ENCODE data around the gene GRIN3B.
A peak's percentile ranks its signal among the peaks of the same experiment; 100 is the strongest.

The GRIN3B gene

DNA sequence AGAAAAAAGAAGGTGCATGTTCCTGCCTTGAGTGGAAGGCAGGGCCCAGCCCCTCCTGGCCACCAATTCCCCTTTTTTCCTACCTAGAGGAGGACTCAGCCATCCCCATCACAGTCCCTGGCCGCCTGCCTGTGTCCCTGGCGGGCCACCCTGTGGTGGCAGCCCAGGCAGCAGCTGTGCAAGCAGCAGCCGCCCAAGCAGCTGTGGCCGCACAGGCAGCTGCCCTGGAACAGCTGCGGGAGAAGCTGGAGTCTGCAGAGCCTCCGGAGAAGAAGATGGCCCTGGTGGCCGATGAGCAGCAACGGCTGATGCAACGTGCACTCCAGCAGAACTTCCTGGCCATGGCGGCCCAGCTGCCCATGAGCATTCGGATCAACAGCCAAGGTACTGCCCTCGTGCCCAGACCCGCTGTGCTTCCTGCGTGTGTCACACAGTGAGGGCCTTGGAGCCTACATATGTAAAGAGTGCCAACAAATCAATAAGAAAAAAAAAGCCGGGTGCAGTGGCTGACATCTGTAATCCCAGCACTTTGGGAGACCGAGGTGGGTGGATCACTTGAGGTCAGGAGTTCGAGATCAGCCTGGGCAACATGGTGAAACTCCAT lies 33.6 kb upstream of the GRIN3B start:
- DNase-seq, result no peak

DNA sequence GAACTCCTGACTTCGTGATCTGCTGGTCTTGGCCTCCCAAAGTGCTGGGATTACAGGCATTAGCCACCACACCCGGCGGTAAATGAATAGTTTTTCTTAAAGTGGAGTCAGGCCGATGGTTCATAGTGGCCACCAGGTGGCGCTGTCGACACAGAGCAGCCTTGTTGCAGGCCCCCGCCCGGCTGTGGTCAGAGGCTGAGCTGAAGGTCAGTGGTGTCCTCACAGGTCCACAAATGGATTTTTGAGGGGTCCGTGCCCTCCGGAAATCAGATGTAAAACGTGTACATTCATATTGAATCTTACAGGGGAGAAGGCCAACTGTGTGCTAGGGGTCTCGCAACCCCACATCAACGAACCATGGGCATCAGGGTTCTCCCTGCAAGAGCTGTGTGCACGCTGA lies 29.5 kb upstream of the GRIN3B start:
- DNase-seq, result no peak

DNA sequence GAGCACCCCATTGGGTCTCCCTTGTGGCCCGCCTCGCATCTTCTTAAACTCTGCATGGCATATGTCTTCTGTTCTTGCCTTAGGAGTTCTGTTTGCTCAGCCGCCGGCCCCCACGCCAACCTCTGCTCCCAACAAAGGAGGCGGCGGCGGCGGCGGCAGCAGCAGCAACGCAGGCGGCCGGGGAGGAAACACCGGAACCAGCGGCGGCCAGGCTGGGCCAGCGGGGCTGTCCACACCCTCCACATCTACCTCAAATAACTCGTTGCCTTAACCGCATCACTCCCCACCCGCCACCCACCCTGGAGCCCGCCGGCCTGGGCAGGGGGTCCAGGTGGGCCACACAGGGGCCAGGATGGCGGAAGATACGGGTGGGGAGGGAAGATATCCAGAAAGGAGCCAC lies 28.4 kb upstream of the GRIN3B start:
- no peak for DNase-seq

DNA sequence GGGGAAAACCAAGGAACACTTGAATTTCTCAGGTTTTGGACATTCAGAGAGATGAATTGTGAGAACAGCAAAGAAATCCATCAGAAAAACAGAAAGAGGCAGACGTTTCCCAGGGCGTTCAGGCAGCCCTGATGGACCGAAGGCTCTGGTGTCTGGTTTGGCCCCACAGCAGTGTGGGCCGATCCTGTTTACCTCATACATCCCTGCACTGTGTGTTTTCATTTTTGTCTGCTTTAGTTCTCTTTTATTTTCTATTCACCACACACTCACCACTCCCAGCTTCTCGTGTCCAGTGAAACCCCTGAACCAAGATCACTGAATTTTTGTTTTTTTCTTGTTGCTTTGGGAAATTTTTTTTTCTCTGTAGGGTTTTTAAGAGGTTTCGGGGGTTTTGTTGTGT lies 27.9 kb upstream of the GRIN3B start:
- DNase-seq, result no peak

DNA sequence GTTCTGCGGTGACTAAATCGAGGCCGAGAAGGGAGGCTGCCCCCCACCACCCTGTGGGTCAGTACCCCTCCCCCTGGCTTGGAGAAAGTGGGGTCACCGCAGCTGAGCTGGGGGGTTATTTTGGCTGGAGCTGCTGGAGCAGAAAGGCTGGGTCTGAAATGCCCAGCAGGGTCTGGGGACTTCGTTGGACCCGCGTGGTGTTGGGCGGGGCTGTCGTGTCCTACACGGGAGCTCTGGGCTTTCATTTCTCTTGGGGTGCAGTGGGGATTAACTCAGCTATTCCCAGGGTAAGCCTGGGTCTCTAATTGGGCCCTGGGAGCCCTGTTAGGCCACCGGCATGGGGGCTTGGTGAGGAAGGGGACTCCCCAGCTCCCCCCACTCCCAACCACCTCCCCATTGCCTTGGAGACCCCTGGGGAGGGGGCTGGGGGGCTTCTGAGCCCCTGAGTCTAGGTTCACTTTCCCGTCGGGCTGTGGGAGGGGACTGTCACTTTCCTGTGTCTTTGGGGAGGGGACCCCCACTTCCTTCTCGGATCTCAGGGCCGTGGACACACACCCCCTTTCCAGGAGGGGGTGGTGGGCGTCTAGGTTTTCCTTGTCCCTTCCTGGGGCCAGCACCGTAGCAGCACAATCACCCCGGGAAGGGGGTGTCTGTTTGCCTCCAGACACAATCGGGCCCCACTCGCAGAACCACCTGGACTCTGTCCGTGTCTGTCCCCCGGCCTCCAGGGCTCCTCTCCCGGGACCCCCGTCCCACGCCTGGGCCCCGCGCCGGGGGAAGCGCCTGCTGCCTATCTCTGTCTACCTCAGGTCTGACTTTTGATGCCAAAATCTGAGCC lies 26.3 kb upstream of the GRIN3B start:
- no peak for DNase-seq

DNA sequence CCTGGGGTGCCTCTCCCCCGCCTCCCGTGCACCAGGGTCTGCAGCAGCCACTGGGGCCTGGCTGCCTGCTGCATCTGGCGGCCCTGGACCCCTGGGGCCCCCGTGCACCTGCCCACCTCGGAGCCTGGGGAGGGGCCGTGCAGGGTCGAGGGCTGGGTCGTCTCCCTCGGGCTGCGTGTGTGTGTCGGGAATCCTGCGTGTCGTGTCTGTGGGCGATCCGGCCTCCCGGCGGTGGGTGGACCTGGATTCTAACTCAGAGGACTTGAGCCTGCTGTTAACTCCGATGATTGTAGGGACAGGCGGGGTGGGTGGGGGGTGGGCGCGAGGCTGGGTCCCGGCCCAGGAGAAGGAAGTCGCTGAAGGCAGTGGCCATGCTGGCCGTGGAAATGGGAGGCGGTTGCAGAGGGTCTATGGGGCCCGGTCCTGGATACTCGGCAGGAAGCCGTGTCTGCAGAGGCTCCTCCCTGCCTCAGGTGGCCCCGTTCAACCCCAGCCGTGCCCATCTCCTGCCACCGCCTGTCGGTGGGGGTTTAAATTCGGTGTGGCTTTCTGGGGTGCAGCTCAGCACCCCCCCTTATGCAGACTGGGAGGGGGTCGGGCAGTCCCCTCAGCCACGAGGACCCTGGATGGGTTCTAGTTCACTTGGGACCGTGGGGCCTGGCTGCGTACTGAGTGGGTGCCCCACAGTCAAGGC lies 25.5 kb upstream of the GRIN3B start:
- DNase-seq, result no peak

DNA sequence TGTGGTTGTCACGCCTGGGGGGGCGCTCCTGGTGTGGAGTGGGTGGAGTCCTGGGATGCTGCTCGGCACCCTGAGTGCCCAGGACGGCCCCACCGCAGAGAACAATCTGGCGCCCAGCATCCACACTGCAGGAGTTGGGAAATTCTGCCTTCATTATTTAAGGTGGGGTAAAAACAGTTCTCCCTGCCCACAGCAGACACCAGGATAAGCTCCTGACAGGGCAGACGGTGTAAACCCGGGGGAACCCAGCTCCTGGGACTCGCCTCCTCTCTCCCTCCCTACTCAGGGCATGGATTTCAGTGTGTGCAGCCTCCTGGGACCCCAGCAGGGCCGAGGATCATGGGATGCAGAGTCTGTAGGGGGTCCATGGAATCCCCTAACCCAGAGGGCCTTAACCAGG lies 23.7 kb upstream of the GRIN3B start:
- no peak for DNase-seq

DNA sequence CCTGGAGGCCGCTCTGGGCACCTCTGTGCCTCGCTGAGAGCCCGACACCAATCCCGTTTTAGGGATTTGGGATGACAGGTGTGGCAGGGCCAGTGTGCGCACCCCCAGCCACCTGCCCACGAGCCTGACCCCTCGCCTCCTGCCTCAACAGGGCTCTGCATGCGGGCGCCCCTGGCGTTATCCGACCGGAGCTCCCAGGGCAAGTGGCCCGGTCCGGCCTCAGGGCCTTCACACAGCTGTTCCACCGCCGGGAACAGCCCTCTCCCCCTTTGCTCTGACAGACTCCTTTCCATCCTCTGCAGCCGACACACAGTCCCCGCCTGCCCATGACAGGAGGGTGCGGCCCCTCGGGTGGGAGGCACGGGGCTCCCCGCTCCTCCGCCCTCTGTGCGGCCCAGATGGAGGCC lies 23.2 kb upstream of the GRIN3B start:
- no peak for DNase-seq

DNA sequence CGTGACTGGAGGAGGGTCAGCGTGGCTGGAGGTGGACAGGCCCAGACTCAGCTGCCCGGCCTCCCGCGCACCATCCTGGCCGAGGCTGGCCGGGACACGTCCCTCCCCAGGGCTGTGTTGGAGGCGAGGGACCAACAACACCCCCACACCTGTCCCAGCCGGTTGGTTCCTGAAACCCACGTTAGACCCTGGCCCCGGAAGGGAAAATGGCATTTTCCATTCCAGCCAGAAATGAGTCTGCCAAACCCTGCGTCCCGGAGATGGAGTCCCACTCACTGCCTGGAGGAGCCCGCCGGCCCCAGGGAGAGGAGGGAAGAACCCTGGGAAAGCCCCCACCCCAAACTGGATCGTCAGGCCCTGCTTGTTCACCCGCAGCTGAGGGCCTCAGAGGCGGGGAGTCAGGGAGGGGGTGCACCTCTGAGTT lies 20.9 kb upstream of the GRIN3B start:
- DNase-seq, result no peak

DNA sequence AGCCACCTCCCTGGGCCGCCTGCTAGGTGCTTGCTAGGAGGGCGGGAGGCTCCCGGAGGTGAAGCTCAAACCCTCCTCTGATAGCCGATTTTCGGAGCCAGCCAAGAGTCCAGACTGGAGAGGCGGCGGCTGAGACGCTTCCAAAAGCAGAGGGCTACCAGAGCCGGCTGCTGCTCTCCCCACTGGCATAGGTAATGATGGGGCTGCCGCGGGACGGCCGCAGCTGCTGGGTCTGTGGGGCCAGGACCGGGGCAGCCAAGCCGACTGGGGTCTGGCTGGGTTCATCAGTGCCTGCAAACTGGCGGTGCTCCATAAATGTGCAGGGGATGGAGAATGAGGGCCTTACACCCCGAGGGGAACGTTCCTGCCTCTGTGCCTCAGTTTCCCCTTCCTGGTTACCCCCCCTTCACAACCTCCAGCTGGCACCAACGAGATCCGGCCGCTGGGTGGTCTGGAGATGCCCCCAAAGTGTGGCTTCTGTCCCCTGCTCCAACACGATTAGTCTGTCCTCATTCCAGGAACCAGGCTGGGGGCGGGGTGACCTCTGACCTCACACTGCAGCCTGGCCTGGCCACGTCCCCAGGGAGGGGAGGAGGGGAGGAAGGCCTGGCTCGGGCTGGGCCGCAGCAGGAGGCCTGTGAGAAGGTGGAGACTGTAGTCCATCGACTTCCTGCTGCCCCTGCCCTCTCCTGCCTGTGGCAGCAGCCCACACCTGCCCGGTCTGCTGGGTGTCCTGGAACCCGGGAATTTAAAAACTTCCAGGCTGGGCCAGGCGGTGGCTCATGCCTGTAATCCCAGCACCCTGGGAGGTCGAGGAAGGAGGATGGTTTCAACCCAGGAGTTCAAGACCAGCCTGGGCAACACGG lies 19.9 kb upstream of the GRIN3B start:
- no peak for DNase-seq

DNA sequence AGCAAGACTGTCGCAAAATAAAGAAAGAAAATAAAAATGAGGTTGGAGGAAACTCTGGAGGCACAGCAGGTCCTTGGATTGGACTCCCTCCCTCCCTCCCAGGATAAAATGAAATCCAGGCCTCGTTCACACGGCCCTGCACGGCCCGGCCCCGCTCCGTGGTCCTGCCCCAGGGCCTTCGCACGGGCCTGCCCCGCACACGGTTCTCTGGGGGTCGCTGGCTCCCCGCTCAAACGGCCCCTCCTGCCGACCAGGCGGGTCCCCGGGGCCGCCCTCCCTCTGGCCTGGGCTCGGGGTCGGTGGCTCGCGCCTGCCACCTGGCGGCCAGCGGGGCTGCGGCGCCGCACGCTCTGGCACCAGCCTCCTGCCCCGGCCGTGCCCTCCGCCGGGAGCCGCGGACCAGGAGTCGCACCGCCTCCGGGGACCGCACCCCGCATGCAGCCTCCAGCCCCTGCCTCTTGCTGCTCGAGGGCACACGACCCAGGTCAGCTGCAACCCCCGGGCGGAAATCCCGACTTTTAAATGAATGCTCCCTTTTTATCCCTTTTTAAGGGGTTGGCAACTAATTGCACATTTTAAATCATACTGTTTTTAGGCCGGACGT lies 17.6 kb upstream of the GRIN3B start:
- peak; percentile 45 for DNase-seq

DNA sequence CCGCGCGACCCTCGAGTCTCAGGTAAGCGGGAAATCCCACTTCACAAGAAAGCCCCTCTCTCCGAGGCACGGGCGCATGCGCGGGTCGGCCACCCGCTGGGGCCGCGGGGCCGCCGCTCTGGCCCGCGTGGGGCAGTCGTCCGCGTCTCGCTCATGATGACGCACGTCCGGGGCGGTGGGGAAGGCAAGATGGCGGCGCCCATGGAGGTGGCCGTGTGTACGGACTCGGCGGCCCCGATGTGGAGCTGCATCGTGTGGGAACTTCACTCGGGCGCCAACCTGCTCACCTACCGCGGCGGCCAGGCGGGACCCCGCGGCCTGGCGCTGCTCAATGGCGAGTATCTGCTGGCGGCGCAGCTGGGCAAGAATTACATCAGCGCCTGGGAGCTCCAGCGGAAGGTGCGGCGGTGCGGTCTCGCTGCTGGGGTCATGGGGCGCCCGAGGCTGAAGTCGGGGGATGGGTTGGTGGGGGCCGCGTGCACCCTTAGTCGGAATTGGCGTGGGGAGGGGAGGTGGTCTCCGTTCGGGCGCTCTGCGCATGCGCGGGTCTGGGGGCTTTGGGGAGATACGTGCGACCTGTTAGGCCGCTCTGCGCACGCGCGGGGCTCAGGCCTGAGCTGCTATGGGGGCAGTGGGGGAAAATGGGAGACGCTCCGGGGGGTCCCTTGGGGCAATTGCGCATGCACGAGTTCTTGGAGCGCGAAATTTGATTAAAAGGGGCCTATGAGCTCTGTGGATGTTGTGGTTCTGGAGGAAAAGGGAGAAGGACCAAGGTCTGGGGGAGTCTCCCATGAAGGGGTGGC lies 15.9 kb upstream of the GRIN3B start, which contains the start of gene WDR18:
Gene WDR18, plus strand, starts transcription at position 181 of the 803 bp plus-strand sequence. Its CDS starts 9 bp downstream, at position 190.
- peak; percentile 81 for DNase-seq

DNA sequence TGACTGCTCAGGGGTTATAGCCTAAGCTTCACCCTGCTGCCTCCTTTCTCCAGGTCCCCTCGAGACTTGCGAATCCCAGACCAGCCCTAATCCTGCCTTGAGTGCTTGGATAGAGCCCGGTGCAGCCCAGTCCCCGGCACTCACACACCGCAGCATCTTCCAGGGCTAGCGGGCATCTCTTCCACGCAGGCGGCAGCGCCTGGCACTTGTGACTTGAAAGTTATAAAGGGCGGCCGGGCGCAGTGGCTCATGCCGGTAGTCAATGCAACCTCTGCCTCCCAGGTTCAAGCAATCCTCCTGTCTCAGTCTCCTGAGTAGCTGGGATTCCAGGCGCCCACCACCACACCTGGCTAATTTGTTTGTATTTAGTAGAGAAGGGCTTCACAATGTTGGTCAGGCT lies 14.1 kb upstream of the GRIN3B start:
- DNase-seq, result no peak

DNA sequence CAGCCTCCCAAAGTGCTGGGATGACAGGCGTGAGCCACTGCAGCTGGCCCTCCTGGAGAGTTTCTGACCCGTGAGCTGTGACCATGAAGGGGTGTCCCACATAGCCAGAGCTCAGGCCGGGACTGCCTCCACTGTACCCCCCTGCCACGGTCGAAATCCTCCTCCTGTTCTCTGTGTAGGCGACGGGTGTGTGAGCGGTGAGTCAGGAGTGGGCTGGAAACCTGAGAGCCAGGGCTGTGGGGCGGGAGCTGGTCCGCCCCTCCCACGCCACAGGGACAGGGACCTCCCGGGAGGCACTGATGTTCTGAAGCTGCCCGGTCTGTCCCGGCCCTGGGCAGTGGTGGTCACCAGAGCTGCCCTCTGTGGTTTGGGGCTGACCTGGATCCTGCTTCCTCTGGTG lies 12.1 kb upstream of the GRIN3B start:
- DNase-seq, result no peak

DNA sequence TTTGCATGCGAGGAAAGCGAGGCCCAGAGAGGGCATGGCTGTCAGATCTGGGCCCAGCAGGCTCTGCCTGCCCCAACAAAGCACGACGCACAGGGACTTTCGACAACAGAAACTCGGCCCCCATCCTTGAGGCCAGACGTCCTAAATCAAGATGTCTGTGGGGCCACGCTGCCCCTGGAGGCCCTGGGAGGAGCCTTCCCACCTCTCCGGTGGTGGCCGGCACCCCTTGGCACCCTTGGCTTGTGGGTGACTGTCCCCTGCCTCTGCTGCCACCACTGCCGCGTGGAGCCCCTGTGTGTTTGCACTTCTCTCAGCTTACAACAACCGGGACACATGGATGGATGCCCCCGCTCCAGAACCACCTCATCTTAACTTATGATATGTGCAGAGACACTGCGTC lies 11.7 kb upstream of the GRIN3B start:
- DNase-seq, result no peak

DNA sequence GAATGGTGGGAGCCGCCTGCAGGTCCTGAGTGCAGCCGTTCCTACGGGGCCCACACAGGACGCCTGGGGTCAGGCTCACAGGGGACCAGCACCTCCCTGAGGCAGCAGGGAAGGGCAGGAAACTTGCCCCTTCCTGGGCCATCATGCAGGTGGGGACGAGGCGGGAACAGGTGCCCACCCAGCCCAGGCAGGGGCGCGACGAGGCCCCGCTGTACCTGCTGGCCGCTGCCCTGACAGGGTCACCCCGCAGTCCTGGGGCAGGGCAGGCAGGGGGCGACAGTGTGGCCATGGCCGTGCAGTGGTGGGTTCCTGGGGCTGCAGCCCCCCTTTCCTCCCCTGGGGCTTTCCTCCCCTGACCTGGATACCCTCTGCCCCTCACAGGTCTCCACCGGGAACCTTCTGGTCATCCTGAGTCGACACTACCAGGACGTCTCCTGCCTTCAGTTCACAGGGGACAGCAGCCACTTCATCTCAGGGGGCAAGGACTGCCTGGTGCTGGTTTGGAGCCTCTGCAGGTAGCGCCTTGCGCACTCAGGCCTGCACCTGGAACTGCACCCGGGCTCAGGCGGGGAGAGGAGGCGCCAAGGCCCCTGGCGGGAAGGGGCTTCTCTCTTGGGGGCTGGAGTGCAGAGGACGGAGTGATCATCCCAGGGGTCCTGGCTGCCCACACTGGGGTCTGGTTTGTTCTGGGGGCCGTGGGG lies 10.7 kb upstream of the GRIN3B start:
- DNase-seq, result no peak

DNA sequence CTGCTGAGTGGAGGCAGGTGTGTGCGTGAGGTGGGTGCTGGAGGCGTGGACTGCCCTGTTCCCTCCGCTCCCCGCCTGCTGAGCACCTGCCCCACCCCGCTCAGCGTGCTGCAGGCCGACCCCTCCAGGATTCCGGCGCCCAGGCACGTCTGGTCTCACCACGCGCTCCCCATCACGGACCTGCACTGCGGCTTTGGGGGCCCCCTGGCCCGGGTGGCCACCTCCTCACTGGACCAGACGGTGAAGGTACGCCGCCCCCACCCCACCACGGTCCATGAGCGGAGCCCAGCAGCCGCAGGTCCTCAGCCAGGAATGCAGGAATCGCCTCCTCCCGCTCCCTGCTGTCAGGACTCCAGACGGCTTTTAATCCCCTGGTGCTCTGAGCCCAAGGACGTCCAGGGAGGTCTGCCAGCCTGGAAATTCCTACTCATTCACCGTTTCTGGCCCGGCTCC lies 10.1 kb upstream of the GRIN3B start:
- no peak for DNase-seq

DNA sequence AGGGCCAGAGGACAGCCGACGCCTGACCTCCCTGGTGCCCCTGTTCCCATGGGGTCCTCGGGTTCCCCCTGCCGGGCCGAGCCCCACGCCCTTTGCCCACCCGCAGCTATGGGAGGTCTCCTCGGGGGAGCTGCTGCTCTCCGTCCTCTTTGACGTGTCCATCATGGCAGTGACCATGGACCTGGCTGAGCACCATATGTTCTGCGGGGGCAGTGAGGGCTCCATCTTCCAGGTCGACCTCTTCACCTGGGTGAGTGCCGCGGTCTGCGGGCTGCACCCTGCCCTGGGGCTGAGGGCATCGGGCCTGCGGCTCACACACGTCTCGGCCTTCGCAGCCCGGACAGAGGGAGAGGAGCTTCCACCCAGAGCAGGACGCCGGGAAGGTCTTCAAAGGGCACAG lies 9.5 kb upstream of the GRIN3B start:
- DNase-seq, result no peak

DNA sequence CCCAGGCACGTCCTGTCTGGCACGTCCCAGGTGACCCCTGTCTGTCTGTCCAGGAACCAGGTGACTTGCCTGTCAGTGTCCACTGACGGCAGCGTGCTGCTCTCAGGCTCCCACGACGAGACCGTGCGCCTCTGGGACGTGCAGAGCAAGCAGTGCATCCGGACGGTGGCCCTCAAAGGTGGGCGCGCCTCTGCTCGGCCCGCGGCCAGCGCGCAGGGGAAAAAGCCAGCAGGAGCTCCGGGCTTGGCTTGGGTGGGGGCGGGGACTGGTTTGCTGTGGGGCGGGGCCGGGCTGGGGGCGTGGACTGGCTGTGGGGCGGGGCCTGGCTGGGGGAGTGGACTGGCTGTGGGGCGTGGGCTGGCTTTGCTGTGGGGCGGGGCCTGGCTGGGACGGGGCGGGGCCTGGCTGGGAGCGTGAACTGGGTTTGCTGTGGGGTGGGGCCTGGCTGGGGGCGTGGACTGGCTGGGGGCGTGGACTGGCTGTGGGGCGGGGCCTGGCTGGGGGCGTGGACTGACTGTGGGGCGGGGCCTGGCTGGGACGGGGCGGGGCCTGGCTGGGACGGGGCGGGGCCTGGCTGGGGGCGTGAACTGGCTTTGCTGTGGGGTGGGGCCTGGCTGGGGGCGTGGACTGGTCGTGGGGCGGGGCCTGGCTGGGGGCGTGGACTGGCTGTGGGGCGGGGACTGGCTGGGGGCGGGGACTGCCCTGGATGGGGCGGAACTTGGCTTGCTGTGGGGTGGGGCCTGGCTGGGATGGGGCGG lies 8.9 kb upstream of the GRIN3B start:
- no peak for DNase-seq
